ENCODE measurements around the gene SRXN1.

DNA sequence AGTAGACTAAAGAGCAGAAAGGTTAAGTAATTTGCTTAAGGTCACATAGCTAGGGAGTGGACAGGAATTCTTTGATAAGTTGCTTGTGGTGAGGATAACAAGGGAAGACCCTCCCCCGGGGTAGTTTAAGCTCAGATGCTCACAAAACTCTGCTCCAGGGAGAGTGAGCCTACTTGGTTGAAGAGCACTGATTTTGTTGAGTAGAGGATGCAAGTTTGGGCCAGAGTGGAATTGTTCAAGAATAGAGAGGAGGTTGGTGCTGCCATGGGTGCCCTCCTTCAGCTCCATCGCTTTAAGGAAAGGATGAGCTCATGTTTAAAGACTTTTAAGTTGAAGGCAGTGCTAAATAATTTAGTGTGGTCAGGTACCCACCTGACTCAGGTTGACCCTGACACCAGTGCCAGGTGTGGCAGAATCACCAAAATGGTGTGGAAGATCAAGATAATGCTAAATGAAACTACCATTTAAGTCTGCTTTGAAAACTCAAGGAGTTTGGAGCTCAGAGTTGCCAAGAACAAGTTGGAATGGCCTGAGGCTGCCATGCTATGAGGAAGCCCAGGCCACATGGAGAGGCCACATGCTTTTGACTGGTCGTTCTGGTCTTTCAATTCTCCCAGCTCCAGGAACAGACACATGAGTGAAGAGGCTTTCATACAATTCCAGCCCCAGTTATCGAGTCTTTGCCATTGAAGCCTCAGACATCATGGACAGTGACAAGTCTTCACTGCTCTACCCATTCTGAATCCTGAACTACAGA lies 34.9 kb downstream of the SRXN1 start:
- TF ChIP-seq CTCF (IDR thresholded peaks at IDR 0.05; ENCODE audit: borderline replicate concordance, extremely low read depth, low read length, poor library complexity, severe bottlenecking) (no peak), EZH2 (IDR thresholded peaks at IDR 0.05; ENCODE audit: borderline replicate concordance, low read depth, low read length, severe bottlenecking) (no peak)
